Smooth muscle cell (in vitro differentiated cells): ENCODE measurements around the gene HSD17B3. TPM values are rescaled to one million over a fixed set of nuclear protein-coding genes. Genes with fewer than 3 reads are reported as not detected.

ENCODE experiments used
- DNase-seq: peaks from one replicate; lab custom pipeline; 2025; ENCODE audit not compliant: unreplicated experiment; lab: John Stamatoyannopoulos, UW
- H2AFZ ChIP-seq: fragments of 200-600 bp; sonication (generic); 2 replicates; pipeline ENCODE4 v1.6.0; 2016; ENCODE audit warnings: antibody characterized with exemption, low read depth, mild to moderate bottlenecking
- H3F3A ChIP-seq: fragments of 200-600 bp; sonication (generic); 2 replicates; pipeline ENCODE4 v1.6.0; 2017; ENCODE audit warnings: antibody characterized with exemption, low read depth
- H3K27ac ChIP-seq: fragments of 200-600 bp; sonication (generic); 2 replicates; pipeline ENCODE4 v1.5.1; 2016; ENCODE audit warnings: low read depth, mild to moderate bottlenecking
- H3K27me3 ChIP-seq: fragments of 200-600 bp; sonication (generic); 2 replicates; pipeline ENCODE4 v1.6.1; 2016; ENCODE audit warnings: low read depth, mild to moderate bottlenecking
- H3K36me3 ChIP-seq: fragments of 200-600 bp; sonication (generic); 2 replicates; pipeline ENCODE4 v1.5.1; 2016; ENCODE audit warnings: low read depth
- H3K4me1 ChIP-seq: fragments of 200-600 bp; sonication (generic); 2 replicates; pipeline ENCODE4 v1.5.1; 2016; ENCODE audit warnings: low read depth
- H3K4me2 ChIP-seq: fragments of 200-600 bp; sonication (generic); 2 replicates; pipeline ENCODE4 v1.6.0; 2016; ENCODE audit warnings: mild to moderate bottlenecking
- H3K4me3 ChIP-seq: fragments of 200-600 bp; sonication (generic); 2 replicates; pipeline ENCODE4 v1.5.1; 2016; ENCODE audit warnings: mild to moderate bottlenecking
- H3K79me2 ChIP-seq: fragments of 200-600 bp; sonication (generic); 2 replicates; pipeline ENCODE4 v1.6.0; 2016; ENCODE audit warnings: low read depth, mild to moderate bottlenecking
- H3K9ac ChIP-seq: fragments of 200-600 bp; sonication (generic); 2 replicates; pipeline ENCODE4 v1.6.0; 2016; ENCODE audit warnings: low read depth
- H3K9me3 ChIP-seq: fragments of 200-600 bp; sonication (generic); replicated peaks from 2 replicates; pipeline ENCODE4 v1.5.1; 2016; ENCODE audit warnings: low read depth
- H4K20me1 ChIP-seq: fragments of 200-600 bp; sonication (generic); 2 replicates; pipeline ENCODE4 v1.6.0; 2016; ENCODE audit warnings: low read depth
- CTCF ChIP-seq: fragments of 200-600 bp; sonication (generic); IDR thresholded peaks from 2 replicates; pipeline ENCODE4 v1.5.1; 2017; ENCODE audit warnings: borderline replicate concordance, mild to moderate bottlenecking, antibody characterized with exemption; ENCODE audit not compliant: insufficient read depth, poor library complexity, severe bottlenecking
- WGBS: methylation state at CpG from one replicate; pipeline ENCODE4 v1.1.7; 2016; ENCODE audit warnings: low lambda C conversion rate; 5-methylcytosine and 5-hydroxymethylcytosine counted together
- polyA plus RNA-seq: library from polyadenylated mRNA; unstranded; fragments of >200 nt; fragmentation: Nextera tagmentation; extraction: Ambion mirVana; gene quantifications from 2 replicates; pipeline ENCODE4 v1.2.1, GENCODE V29; 2016
- total RNA-seq: library from RNA; depleted of rRNA; stranded (reverse); fragments of >200 nt; gene quantifications from 2 replicates; pipeline ENCODE4 v1.2.3, GENCODE V29; 2014

HSD17B3 gene
- total and polyA plus RNA-seq, 2 experiments from 2014 or later: 0.31 to 0.40 TPM

GRCh38 chr9:96305171-96305570, 3.2 kb upstream of the HSD17B3 start:
- 67% methylated on average over 4 of the region's 4 CpGs for WGBS
- no peak for TF ChIP-seq CTCF

GRCh38 chr9:96304230-96304629, 2.3 kb upstream of the HSD17B3 start:
- Histone ChIP-seq H3F3A (no peaks in the 10 kb centered on the region), H3K4me2 (no peak overlapping the region), H3K79me2 (no peaks in the 10 kb centered on the region), H3K4me3 (no peak overlapping the region), H4K20me1 (no peaks in the 10 kb centered on the region), H3K36me3 (no peaks in the 10 kb centered on the region), H3K9me3 (no peaks in the 10 kb centered on the region), H3K9ac (no peak overlapping the region), H3K4me1 (no peaks in the 10 kb centered on the region), H3K27me3 (no peaks in the 10 kb centered on the region), H2AFZ (no peak overlapping the region), H3K27ac (no peak overlapping the region)
- DNase-seq: no peak
- TF ChIP-seq CTCF: no peak

More at GRCh38 chr9:96305171-96305570, 3.2 kb upstream of the HSD17B3 start:
- Histone ChIP-seq H3K9me3 (no peaks in the 10 kb centered on the region), H2AFZ (no peak overlapping the region), H3K4me1 (no peaks in the 10 kb centered on the region), H3K27me3 (no peaks in the 10 kb centered on the region), H4K20me1 (no peaks in the 10 kb centered on the region), H3K4me2 (no peak overlapping the region), H3F3A (no peaks in the 10 kb centered on the region), H3K27ac (no peak overlapping the region), H3K79me2 (no peaks in the 10 kb centered on the region), H3K4me3 (no peak overlapping the region), H3K9ac (no peak overlapping the region), H3K36me3 (no peaks in the 10 kb centered on the region)
- no peak for DNase-seq

GRCh38 chr9:96299823-96300222, 2.2 kb downstream of the HSD17B3 start:
- Histone ChIP-seq H3K27ac (no peak overlapping the region), H3K4me2 (no peak overlapping the region), H4K20me1 (no peaks in the 10 kb centered on the region), H3K9me3 (no peaks in the 10 kb centered on the region), H3K79me2 (no peaks in the 10 kb centered on the region), H3K27me3 (no peaks in the 10 kb centered on the region), H3K9ac (no peak overlapping the region), H2AFZ (no peak overlapping the region), H3K4me3 (no peak overlapping the region), H3K4me1 (no peaks in the 10 kb centered on the region), H3F3A (no peaks in the 10 kb centered on the region), H3K36me3 (no peaks in the 10 kb centered on the region)
- no peak for TF ChIP-seq CTCF
- no peak for DNase-seq
- WGBS: 35% methylated on average over 4 of the region's 4 CpGs

GRCh38 chr9:96294159-96294545, 7.8 kb downstream of the HSD17B3 start:
- no peak overlapping the region for H3K4me3 ChIP-seq
- no peaks in the 10 kb centered on the region for H4K20me1 ChIP-seq
- no peak overlapping the region for H2AFZ ChIP-seq
- no peak for DNase-seq
- H3K9me3 ChIP-seq: no peaks in the 10 kb centered on the region
- H3K27me3 ChIP-seq: no peaks in the 10 kb centered on the region
- H3F3A ChIP-seq: no peaks in the 10 kb centered on the region
- no peak overlapping the region for H3K27ac ChIP-seq
- no peaks in the 10 kb centered on the region for H3K4me1 ChIP-seq
- no peak for TF ChIP-seq CTCF
- no peak overlapping the region for H3K9ac ChIP-seq
- 98% methylated on average over 3 of the region's 3 CpGs for WGBS
- no peaks in the 10 kb centered on the region for H3K36me3 ChIP-seq
- no peak overlapping the region for H3K4me2 ChIP-seq
- H3K79me2 ChIP-seq: no peaks in the 10 kb centered on the region
